PC-3 (cell line): Measurements from ENCODE around the gene SLC38A5. TPM values are rescaled to one million over a fixed set of nuclear protein-coding genes. Genes with fewer than 3 reads are reported as not detected.

Experiments
- ATAC-seq: fragments of 200-7000 bp; cut with Tn5 transposase; 2 replicates; pipeline ENCODE4 v1.9.1; 2020; ENCODE audit warnings: mild to moderate bottlenecking, moderate library complexity
- BruUV-seq: library from RNA; stranded (reverse); fragments of 400-500 nt; replicated peaks from 2 replicates; lab custom pipeline; 2021; lab: Mats Ljungman, UMichigan
- CTCF ChIA-PET: fragments of 300-600 bp; sonication (Branson Sonifier 250); formaldehyde crosslinking; loops from one replicate; lab custom pipeline; 2022; ENCODE audit warnings: antibody characterized with exemption; lab: Charles Lee
- POLR2A ChIA-PET: fragments of 300-600 bp; sonication (Branson Sonifier 250); formaldehyde crosslinking; loops from one replicate; lab custom pipeline; 2022; ENCODE audit warnings: antibody characterized with exemption; ENCODE audit not compliant: unreplicated experiment; lab: Charles Lee
- DNase-seq: peaks from one replicate; pipeline ENCODE4 v3.0.0-alpha.2; 2015
- H2AFZ ChIP-seq: fragments of 300-600 bp; sonication (generic); 2 replicates; pipeline ENCODE4 v1.6.0; 2016; ENCODE audit warnings: antibody characterized with exemption, low read length
- H3F3A ChIP-seq: fragments of 300-600 bp; sonication (generic); one replicate; pipeline ENCODE4 v1.6.0; 2017; ENCODE audit warnings: antibody characterized with exemption, low read length, control low read depth, mild to moderate bottlenecking; ENCODE audit not compliant: unreplicated experiment
- H3K27ac ChIP-seq: fragments of 300-600 bp; sonication (generic); 2 replicates; pipeline ENCODE4 v1.5.1; 2016; ENCODE audit warnings: mild to moderate bottlenecking, low read length
- H3K27me3 ChIP-seq: fragments of 300-600 bp; sonication (generic); 2 replicates; pipeline ENCODE4 v1.6.1; 2016; ENCODE audit warnings: low read length, mixed read lengths
- H3K36me3 ChIP-seq: fragments of 300-600 bp; sonication (generic); 2 replicates; pipeline ENCODE4 v1.6.1; 2016; ENCODE audit warnings: low read depth, mixed run types, low read length, mixed read lengths
- H3K4me1 ChIP-seq: fragments of 300-600 bp; sonication (generic); 2 replicates; pipeline ENCODE4 v1.5.1; 2016; ENCODE audit warnings: low read length; ENCODE audit not compliant: insufficient read depth
- H3K4me2 ChIP-seq: fragments of 300-600 bp; sonication (generic); 2 replicates; pipeline ENCODE4 v1.6.0; 2016; ENCODE audit warnings: low read length
- H3K4me3 ChIP-seq: fragments of 300-600 bp; sonication (generic); 2 replicates; pipeline ENCODE4 v1.5.1; 2016; ENCODE audit warnings: mild to moderate bottlenecking, low read length, mixed read lengths
- H3K79me2 ChIP-seq: fragments of 300-600 bp; sonication (generic); 2 replicates; pipeline ENCODE4 v1.6.1; 2017; ENCODE audit warnings: low read length, mixed read lengths
- H3K9ac ChIP-seq: fragments of 300-600 bp; sonication (generic); 2 replicates; pipeline ENCODE4 v1.6.0; 2016; ENCODE audit warnings: mild to moderate bottlenecking, low read length
- H3K9me2 ChIP-seq: fragments of 300-600 bp; sonication (generic); replicated peaks from 2 replicates; pipeline ENCODE4 v1.6.1; 2016; ENCODE audit warnings: mixed run types, low read length, mixed read lengths
- H3K9me3 ChIP-seq: fragments of 300-600 bp; sonication (generic); 2 replicates; pipeline ENCODE4 v1.6.1; 2016; ENCODE audit warnings: low read length, mixed read lengths
- H4K20me1 ChIP-seq: fragments of 300-600 bp; sonication (generic); 2 replicates; pipeline ENCODE4 v1.6.1; 2016; ENCODE audit warnings: low read length, mixed read lengths
- CTCF ChIP-seq: fragments of 300-600 bp; sonication (generic); conservative IDR thresholded peaks from 2 replicates; pipeline ENCODE4 v1.5.1; 2017; ENCODE audit warnings: antibody characterized with exemption, low read depth, mild to moderate bottlenecking, low read length
- EZH2 ChIP-seq: fragments of 300-600 bp; sonication (generic); IDR thresholded peaks from one replicate; pipeline ENCODE4 v1.6.1; 2017; ENCODE audit warnings: antibody characterized with exemption, mild to moderate bottlenecking, low read length; ENCODE audit not compliant: unreplicated experiment
- EZH2phosphoT487 ChIP-seq: fragments of 300-600 bp; sonication (generic); IDR thresholded peaks from 2 replicates; pipeline ENCODE4 v1.6.1; 2018; ENCODE audit warnings: mild to moderate bottlenecking, antibody characterized with exemption, low read length, borderline replicate concordance
- intact Hi-C: fragments of 100-400 bp; cut with micrococcal nuclease; formaldehyde crosslinking; loops from 2 replicates; pipeline ENCODE4 v1.9.0; 2023
- total RNA-seq: library from RNA; depleted of rRNA; stranded (reverse); fragments of >200 nt; gene quantifications from 2 replicates; pipeline ENCODE4 v1.2.3, GENCODE V29; 2014

Gene SLC38A5
- total RNA-seq, 1 experiment from 2014 or later = 2.4 TPM

DNA sequence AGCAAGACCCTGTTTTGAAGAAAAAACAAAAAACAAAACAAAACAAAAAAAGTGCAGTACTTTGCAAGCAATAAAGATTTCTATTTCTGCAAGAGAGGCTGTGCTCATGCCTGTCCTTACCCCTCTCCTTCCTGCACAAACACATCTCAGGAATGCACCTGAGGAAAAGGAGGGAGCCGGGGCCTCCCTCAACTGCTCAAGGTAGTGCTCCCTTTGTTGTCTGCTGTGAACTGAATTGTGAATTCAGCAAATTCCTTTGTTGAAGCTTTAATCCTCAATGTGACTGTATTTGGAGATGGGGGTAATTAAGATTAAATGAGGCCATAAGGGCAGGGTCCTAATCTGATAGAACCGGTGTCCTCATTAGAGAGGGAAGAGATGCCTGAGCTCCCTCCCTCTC, 19.8 kb upstream of the SLC38A5 start:
- Histone ChIP-seq H3K9me3 (no peaks in the 10 kb centered on the region), H3K4me2 (0 out of 2 replicates have a peak overlapping the region, but pooled peaks have one; percentile 32), H3K4me1 (peaks cover 55% of the 10 kb centered on the region), H2AFZ (no peak overlapping the region), H3K79me2 (no peaks in the 10 kb centered on the region), H3K9ac (peak overlapping the region; percentile 57), H4K20me1 (no peaks in the 10 kb centered on the region), H3K36me3 (peaks cover 17% of the 10 kb centered on the region), H3K27me3 (no peaks in the 10 kb centered on the region), H3F3A (no peaks in the 10 kb centered on the region), H3K27ac (peak overlapping the region; percentile 98), H3K4me3 (no peak overlapping the region), H3K9me2 (no peaks in the 10 kb centered on the region)
- TF ChIP-seq CTCF (no peak), EZH2phosphoT487 (no peak), EZH2 (no peak)
- BruUV-seq = no TSS peak
- CTCF ChIA-PET = no interaction called here
- POLR2A ChIA-PET = no interaction called here
- intact Hi-C loops = loop anchor here (2.0 kb wide), 1 partner anchor 15 kb away; no protein-coding TSS in a partner anchor
- no peak for ATAC-seq
- DNase-seq = no peak

DNA sequence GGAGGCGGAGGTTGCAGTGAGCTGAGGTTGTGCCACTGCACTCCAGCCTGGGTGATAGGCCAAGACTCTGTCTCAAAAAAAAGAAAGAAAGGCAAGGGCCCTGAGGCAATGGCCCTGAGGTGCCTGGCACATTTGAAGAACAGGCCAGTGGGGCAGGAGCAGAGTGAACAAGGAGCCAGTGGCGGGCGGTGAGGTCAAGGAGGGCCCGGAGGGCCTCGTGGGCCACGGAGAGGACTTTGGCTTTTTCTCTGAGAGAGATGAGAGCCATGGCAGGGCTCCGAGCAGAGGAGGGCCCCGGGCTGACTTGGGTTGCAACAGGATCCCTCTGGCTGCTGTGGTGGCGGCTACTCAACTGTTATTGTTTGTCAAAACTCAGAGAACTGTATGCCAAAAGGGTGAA, 19.2 kb upstream of the SLC38A5 start:
- BruUV-seq = no TSS peak
- Histone ChIP-seq H3K4me1 (peaks cover 55% of the 10 kb centered on the region), H3K4me2 (no peak overlapping the region), H3K4me3 (no peak overlapping the region), H3K9me3 (no peaks in the 10 kb centered on the region), H3K27ac (peak overlapping the region; percentile 98), H3K27me3 (no peaks in the 10 kb centered on the region), H2AFZ (no peak overlapping the region), H3K9me2 (no peaks in the 10 kb centered on the region), H3K36me3 (peaks cover 22% of the 10 kb centered on the region), H3K79me2 (no peaks in the 10 kb centered on the region), H4K20me1 (no peaks in the 10 kb centered on the region), H3F3A (no peaks in the 10 kb centered on the region), H3K9ac (no peak overlapping the region)
- intact Hi-C loops = no loop called here
- DNase-seq = no peak
- no peak for TF ChIP-seq CTCF
- no peak for TF ChIP-seq EZH2phosphoT487
- no peak for TF ChIP-seq EZH2
- ChIA-PET POLR2A (no interaction called here), CTCF (no interaction called here)
- ATAC-seq = no peak

- Histone ChIP-seq H3K9me3 (no peaks in the 10 kb centered on the region), H3K9ac (peak overlapping the region; percentile 87), H3K79me2 (no peaks in the 10 kb centered on the region), H3K27me3 (no peaks in the 10 kb centered on the region), H3K36me3 (peaks cover 33% of the 10 kb centered on the region), H3K4me1 (peaks cover 52% of the 10 kb centered on the region), H3K4me3 (no peak overlapping the region), H3K27ac (peak overlapping the region; percentile 98), H4K20me1 (no peaks in the 10 kb centered on the region), H3F3A (no peaks in the 10 kb centered on the region), H2AFZ (no peak overlapping the region), H3K9me2 (no peaks in the 10 kb centered on the region), H3K4me2 (peak overlapping the region; percentile 7)
- ChIA-PET CTCF (no interaction called here), POLR2A (no interaction called here)
- intact Hi-C loops = no loop called here
- TF ChIP-seq EZH2phosphoT487 (no peak), EZH2 (no peak), CTCF (no peak)
- BruUV-seq = no TSS peak
- DNase-seq = peak; percentile 21
- ATAC-seq = no peak
Measured at GRCh38 chrX:48488034-48488433, 18.0 kb upstream of the SLC38A5 start.
